Measurements from ENCODE around the gene KLHL40.

The KLHL40 gene

GRCh38 chr3:42670670-42671069, 14.7 kb upstream of the KLHL40 start:
- DNase-seq: no peak

- no peak for DNase-seq
These were observed 12.8 kb upstream of the KLHL40 start for GRCh38 chr3:42672515-42672914.

DNA sequence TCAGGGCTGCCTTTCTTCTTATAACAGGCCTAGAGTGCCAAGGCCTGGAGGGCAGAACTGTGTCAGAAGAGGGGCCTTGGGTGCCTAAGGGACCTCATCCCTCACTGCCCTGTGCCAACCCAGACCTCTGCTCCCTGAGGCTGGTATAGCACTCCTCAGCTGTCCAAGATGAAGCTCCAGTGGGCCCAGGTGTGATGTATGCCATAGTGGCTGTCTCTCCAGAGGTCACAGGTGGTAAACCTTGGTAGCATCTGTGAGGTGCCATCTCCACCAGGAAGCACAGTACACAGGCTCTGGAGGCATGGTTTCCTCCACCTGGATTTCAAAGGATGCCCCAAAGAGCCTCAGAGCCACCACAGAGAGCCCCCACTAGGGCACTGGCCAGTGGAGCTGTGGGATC, 12.3 kb upstream of the KLHL40 start:
- DNase-seq: no peak

DNA sequence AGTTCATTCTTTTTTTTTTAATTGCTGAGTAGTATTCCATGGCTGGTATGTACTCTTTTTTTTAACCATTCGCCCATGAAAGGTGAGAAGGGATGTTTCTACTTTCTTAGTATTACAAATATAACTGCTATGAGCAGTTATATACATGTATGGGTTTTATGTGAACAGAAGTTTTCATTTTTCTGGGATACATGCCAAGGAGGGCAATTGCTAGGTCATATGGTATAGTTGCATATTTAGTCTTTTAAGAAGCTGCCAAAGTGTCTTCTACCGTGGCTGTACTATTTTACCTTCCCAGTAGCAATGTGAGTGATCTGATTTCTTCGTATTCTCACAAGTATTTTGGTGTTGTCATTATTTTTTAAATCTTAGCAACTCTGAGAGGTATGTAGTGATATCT, 11.2 kb upstream of the KLHL40 start:
- no peak for DNase-seq

DNA sequence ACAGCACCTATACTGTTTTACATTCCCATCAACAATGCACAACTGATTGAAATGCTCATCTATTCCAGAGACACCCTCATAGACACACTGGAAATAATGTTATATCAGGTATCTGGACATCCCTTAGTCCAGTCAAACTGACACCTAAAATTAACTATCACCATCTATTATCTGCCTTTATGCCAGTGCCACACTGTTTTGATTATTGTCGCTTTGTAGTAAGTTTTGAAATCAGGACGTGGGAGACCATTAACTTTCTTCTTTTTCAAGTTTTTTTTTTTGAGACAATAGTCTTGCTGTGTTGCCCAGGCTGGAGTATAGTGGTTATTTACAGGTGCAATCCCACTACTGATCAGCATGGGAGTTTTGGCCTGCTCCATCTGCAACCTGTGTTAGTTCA, 9.4 kb upstream of the KLHL40 start:
- DNase-seq: no peak

GRCh38 chr3:42678447-42678846, 6.9 kb upstream of the KLHL40 start:
- DNase-seq: no peak

DNA sequence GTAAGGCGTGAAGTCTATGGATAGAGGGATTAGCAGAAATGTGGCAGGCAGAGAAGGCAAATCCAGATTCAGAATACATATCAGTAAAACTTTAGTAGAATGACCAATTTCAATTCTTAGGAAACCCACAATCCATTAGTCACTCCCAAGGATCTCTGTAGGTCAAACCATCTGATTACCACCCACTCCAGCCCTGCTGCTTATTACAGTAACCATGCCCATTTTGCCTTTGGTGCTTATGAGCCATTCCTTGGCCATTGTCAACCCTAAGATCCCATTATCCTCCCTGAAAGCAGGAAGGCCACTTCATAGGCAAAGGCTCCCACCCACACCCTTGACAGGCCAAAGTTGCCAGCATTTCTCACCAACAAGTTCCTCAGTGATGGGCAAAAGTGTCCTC, 5.1 kb upstream of the KLHL40 start:
- DNase-seq: no peak

- no peak for DNase-seq
These were observed 4.5 kb upstream of the KLHL40 start for GRCh38 chr3:42680806-42681205.

GRCh38 chr3:42681361-42682038, 3.8 kb upstream of the KLHL40 start:
- DNase-seq: no peak

DNA sequence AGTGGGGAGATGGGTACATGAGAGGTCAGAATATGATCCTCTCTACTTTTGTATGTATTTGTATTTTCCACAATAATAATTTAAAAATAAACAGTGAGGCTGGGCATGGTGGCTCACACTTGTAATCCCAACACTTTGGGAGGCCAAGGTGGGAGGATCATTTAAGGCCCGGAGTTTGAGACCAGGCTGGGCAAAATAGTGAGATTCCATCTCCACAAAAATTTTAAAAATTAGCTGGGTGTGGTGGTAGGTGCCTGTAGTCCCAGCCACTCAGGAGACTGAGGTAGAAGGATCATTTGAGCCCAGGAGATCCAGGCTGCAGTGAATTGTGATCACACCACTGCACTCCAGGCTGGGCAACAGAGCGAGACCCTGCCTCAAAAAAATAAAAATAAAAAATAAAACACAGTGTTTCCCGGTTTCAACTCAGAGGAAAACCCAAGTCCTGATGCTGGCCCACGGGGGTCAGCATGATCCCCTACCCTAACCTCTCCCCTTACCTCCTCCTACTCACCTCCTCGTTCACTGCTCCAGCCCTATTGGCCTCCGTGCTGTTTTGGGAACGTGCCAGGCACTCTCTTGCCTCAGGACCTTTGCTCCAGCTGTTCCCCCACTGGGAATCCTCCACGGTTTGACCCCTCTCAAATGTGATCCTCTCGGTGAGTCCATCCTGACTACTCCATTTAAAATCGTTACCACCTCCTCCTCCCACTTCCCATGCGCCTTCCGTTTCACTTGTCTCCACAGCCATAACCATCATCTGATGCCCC, 2.9 kb upstream of the KLHL40 start:
- DNase-seq: no peak

GRCh38 chr3:42683875-42684598, 1.3 kb upstream of the KLHL40 start:
- DNase-seq: no peak

DNA sequence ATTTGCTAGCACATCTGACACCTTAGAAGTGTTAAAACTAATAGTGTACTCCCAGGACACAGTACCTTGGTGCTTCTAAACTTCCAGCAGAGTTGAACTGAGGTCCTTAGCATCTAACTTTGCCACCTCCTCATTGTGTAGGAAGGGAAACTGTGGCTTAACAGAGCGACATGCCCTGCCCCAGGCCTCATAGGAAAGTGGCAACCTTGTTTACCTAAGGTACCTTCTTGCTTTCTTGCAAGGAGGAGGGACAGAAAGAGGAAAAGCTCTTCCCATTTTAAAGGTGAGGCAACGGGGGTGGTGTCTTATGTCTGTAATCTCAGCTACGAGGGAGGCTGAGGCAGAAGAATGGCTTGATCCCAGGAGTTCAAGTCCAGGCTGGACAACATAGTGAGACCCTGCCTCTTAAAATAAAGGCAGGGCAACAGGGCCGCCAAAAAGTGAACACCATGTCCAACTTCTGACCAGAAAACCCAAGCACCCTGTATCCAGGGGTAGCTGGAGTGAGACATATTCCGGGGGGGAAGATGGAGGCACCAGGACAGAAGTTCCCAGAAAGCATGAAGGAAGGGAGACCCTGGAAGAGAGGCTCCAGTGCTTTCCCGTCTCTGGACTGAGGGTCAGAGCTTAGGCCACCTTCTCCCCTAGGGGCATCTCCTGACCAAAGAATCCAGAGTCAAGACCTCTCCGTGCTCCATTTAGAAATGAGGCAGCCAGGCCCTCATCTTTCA, 540 bp upstream of the KLHL40 start:
- DNase-seq: no peak

- DNase-seq: no peak
These were observed 819 bp downstream of the KLHL40 start for GRCh38 chr3:42685891-42686820.

DNA sequence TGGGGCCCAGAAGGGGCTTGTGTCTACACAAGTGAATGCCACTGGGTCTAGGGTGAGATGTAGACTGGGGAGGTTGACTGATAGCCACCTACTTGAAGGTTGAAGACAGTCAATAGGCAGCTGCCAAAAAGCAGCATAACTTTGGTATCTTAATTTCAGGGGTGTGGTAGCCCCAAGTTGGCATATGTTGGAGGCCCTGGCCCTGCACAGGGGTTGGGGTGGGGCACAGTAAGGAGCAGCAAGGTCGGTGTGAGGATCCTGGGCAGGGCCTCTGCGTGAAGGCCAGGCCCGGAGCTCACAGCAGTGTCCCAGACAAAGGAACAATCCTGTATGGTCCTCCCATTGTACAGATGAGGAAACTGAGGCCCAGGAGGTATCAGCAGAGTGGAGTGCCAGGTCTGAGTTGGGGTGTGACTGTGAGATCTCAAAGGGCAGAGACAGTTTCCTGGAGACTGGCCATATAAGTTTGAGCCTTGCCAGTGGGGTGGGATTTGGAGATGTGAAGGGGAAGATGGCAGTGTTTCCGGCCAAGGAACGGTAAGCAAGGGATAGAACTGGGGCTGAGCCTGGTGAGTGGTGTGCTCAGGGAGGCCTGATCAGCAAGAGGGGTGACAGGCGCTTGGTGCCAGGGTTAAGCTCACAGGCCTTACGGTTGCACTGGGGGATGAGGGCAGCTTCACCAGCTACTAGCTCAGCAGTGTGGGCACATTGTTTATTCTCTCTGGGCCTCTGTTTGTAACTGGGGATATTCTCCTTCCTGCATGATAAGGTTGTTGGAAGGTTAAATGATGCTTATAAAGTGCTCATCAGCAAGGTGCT, 1.7 kb downstream of the KLHL40 start:
- no peak for DNase-seq

GRCh38 chr3:42688016-42688415, 2.7 kb downstream of the KLHL40 start:
- no peak for DNase-seq

DNA sequence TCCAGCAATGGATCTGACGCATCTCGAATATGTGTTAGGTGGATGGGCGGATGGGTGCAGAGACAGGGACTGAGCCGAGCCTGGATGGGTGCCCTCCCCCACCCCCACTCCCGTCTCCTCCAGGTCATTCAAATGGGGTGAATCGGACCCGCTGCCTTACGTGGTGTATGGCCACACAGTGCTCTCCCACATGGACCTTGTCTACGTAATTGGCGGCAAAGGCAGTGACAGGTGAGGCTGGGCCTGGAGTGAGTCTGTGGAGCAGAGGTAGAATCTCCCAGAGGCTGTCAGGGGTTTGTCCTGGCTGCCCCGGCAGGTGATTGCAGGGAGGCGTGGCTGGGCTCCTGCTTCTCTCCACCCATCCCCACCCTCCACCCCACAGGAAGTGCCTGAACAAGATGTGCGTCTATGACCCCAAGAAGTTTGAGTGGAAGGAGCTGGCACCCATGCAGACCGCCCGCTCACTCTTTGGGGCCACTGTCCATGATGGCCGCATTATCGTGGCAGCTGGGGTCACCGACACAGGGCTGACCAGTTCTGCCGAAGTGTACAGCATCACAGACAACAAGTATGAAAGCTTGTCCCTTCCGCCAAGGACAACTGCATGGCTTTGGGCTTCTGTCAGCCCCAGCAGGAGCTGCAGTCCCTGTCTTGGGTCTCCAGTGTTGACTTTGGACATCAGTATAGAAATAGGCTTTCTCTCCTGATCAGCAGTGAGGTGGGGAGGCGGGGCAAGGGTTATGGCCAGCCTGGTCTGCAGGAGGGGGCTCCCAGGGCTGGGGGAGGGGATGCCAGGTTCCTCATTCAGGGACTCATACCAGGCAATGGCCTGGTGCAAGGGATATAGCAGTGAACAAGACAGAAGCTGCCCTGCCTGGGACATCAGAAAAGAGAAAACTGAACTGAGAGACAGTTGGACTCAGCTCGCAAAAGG, 3.4 kb downstream of the KLHL40 start:
- no peak for DNase-seq

- no peak for DNase-seq
These were observed 4.2 kb downstream of the KLHL40 start for GRCh38 chr3:42689421-42690014.

GRCh38 chr3:42690191-42690590, 4.9 kb downstream of the KLHL40 start:
- DNase-seq: no peak

Data from activated CD4-positive, alpha-beta T cell treated with anti-CD3 and anti-CD28 coated beads for 1 hour (primary cell).